Stomach (tissue), 4 donors: ENCODE measurements around the gene ANAPC10.
"Not testable (repeated sequence)": the region's sequence is repeated elsewhere in the genome, so short reads cannot be mapped to it uniquely, and the experiment has no call there.

Experiments
- EP300 ChIP-seq: sonication (generic); formaldehyde crosslinking; IDR thresholded peaks from one replicate; pipeline ENCODE4 v1.6.1; 2017; ENCODE audit warnings: antibody characterized with exemption
- TF ChIP-seq, protein P1 (sequence below), 7 experiments: fragments of 450-650 bp in 4 of 7; fragments of 200-600 bp in 3 of 7; sonication (generic) in 3 of 7; IDR thresholded peaks; one replicate each; pipeline ENCODE4 v1.5.1; 2016 to 2019; ENCODE audit warnings: antibody characterized with exemption in 7 of 7, control low read depth in 2 of 7, mild to moderate bottlenecking in 1 of 7

DNA sequence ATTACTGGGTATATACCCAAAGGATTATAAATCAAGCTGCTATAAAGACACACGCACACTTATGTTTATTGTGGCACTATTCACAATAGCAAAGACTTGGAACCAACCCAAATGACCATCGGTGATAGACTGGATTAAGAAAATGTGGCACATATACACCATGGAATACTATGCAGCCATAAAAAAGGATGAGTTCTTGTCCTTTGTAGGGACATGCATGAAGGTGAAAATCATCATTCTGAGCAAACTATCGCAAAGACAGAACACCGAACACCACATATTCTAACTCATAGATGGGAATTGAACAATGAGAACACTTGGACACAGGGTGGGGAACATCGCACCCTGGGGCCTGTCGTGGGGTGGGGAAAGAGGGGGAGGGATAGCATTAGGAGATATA lies 87.7 kb downstream of the ANAPC10 start:
- not testable (repeated sequence) for TF ChIP-seq EP300
- TF ChIP-seq, protein P1, sequence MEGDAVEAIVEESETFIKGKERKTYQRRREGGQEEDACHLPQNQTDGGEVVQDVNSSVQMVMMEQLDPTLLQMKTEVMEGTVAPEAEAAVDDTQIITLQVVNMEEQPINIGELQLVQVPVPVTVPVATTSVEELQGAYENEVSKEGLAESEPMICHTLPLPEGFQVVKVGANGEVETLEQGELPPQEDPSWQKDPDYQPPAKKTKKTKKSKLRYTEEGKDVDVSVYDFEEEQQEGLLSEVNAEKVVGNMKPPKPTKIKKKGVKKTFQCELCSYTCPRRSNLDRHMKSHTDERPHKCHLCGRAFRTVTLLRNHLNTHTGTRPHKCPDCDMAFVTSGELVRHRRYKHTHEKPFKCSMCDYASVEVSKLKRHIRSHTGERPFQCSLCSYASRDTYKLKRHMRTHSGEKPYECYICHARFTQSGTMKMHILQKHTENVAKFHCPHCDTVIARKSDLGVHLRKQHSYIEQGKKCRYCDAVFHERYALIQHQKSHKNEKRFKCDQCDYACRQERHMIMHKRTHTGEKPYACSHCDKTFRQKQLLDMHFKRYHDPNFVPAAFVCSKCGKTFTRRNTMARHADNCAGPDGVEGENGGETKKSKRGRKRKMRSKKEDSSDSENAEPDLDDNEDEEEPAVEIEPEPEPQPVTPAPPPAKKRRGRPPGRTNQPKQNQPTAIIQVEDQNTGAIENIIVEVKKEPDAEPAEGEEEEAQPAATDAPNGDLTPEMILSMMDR (IDR thresholded peaks at IDR 0.05) = not testable (repeated sequence)
